Stimulated activated CD4-positive, alpha-beta T cell treated with anti-CD3 and anti-CD28 coated beads, Interleukin-2, amount 100 ng/mL, for 4 hours (primary cell): Measurements from ENCODE around the gene TNFRSF19.

Experiments used
- DNase-seq: peaks from one replicate; pipeline ENCODE4 v3.0.0-alpha.2; 2020; ENCODE audit warnings: low read depth

Gene TNFRSF19

DNA sequence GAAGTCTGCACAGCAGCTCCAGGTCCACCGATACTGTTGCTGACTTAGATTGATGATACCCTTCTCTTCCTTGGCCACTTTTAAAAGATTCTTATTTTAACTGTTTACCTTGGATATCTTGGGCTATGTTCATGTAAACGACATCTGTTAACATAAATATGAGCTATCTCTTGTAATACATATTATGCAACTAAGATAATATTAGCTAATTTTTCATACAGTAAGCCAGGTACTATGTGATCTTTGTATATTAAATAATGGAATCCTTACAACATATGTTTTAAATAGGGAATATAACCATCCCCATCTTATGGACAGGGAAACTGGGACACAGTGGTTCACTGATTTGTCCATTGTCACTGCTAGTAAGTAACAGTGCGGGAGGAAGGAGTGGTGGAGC lies 37.9 kb downstream of the TNFRSF19 start:
- no peak for DNase-seq

GRCh38 chr13:23608701-23609413 lies 38.6 kb downstream of the TNFRSF19 start:
- DNase-seq, result no peak

DNA sequence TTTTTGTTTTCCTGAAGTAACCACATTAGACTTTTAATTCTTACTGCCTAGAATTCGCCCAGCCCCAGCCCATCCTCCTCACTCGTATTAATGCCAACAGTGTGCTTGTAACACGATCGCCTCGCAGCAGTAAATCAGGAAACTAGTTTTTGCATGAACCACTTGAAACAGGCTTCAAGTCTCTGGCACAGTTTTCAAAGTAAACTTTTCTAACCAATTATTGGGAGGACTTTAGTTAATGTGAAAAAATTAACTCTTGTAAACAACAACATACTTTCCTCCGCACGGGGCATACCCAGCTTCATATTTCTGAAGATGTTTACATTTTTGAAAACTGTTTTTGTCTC lies 39.2 kb downstream of the TNFRSF19 start:
- no peak for DNase-seq

DNA sequence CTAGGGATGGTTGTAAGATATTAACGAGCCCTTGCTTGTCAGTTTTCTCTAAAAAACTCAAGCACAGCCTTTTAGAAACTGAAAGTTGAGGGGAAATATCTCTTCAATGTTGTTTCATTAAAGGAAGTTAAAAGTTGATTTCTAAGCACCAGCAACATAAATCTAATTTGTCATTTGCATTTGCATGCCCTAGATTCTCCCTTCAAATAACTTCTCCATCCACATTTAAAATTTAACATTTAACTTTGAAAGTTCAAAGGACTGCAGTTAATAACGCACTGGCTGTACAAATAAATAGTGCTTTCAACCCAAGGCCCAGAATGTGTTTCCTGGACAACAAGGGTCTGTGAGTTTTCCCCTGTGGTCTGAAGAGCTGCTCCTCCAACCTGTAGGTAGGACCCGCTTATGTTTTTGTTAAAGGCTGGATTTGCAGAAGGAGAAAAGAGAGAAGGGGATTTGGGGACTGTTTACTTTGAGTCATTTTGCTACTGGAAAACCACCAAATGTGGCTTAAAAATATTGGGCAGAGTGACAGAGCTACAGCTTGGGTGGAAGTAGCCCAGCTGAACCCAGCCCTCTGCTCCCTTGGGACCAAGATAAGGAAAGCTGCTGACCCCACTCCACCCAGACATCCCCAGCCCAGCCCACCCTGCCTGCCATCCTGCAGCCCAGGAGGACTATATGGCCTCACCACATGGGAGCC lies 39.8 kb downstream of the TNFRSF19 start:
- DNase-seq, result no peak

DNA sequence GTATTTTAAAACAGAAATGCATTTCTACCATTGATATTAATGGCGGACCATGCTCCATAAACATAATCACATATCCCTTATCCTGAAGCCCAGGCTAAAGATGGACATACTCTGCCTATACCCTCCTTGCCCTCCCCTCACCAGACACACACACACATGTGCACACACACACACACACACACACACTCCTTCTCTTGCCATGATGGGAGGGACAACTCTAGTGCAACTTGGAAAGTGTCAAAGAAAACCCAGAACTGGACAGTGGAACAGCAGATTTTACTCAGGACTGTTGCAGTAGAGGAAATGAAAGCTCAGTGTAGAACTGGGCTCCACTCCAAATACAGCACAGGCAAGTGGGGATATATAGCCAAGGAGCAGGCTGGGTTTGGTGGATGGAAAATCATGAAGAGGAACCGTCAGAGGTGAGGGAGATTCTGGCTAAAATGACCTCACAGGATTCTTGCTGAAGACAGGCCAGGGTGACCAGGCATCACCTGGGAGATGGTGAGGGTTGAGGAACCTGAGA lies 40.8 kb downstream of the TNFRSF19 start:
- DNase-seq, result no peak

DNA sequence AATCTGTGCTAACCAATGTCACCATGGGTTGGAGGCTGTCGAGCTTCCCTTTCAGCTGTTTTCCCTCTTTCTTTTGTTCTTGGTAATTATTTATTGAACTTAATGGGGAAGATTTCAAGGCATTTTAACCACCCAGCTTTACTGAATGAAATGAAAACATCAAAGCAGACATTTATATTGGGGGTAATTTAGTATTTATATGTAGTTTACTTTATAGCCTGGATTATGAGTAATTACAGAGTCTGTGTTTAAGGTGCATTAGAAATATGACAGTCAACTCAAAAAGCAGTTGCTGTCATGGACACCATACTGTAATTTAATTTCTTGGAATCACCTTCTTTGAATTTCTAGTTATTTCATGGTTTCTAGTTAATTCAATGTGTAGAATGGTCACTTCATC lies 42.0 kb downstream of the TNFRSF19 start:
- no peak for DNase-seq

- no peak for DNase-seq
Measured at GRCh38 chr13:23612731-23613130, 42.5 kb downstream of the TNFRSF19 start.

GRCh38 chr13:23613596-23613995 lies 43.4 kb downstream of the TNFRSF19 start:
- no peak for DNase-seq

DNA sequence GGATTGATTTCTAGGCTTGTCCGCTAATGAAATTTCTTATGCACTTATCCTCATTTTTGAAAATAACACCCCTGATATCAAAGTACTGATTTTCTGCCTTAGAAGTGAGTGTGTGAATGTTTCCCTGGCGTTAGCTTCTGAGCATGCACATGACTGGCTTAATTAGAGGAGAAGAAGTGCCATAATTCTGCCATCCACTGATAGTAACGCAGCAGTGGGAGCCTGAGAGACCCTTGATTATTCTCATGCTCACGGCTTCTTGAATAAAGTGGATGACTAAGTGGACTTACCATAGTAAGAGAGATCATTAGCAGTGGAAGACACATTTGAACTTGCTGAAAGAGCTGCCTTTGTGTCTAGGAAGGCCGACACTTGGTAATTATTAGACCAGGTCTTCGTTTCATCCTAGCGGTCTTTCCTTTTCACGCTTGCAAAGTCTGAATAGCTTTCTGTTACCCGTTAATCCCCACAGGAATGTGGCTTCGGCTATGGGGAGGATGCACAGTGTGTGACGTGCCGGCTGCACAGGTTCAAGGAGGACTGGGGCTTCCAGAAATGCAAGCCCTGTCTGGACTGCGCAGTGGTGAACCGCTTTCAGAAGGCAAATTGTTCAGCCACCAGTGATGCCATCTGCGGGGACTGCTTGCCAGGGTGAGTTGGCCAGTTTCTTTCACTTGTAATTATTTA lies 45.3 kb downstream of the TNFRSF19 start:
- DNase-seq, result no peak

GRCh38 chr13:23616228-23616627 lies 46.0 kb downstream of the TNFRSF19 start:
- DNase-seq, result no peak

DNA sequence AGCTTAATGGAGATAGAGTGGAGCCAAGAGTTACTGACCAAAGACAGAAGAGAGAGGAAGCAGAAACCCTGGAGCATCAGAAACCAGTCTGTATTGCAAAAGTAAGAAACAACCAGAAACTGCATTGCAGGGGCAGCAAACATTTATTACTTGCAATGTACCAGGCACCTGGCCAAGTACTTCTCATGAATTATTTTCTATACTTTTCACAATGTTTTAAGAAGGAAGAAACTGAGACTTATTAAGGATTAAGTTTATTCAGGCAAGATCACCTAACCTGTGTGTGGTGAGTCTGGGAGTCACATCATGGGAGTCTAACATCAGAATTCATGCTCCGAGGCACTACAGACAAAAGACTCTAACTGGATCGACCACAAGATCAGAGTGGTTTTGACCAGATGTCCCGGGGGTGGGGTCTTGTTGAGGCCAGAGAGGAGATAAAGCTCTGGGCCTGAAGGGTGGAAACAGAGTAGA lies 47.4 kb downstream of the TNFRSF19 start:
- DNase-seq, result no peak

- no peak for DNase-seq
Measured at GRCh38 chr13:23618341-23618740, 48.1 kb downstream of the TNFRSF19 start.

DNA sequence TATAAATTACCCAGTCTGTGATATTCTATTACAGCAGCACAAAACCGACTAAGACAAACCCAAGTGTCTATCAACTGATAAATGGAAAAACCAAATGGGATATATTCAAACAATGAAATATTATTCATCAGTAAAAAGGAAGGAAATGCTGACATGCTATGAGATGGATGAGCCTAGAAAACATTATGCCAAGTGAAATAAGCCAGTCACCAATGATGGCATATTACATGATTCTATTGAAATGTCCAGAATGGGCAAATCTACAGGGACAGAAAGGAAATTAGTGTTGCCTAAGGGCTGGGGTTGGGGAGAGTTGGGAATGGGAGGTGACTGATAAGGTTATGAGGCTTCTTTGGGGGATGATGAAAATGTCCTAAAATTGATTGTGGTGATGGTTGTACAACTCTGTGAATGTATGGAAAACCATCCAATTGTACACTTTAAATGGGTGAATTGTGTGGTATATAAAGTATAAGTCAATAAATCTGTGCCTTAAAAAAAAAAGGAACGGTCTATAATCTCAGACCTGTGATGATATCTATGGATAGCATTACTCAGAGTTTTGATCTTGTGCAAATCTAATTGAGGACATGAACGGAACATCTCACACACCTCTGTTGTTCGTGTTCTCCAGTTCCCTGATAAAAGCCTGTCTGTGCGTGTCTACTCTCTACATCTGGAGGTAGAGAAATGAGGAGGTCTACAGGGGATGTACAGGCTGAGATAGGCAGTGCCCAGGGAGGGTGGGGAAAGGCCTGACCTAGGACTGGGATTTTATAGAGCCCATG lies 49.0 kb downstream of the TNFRSF19 start:
- no peak for DNase-seq

- no peak for DNase-seq
Measured at GRCh38 chr13:23620211-23620610, 50.0 kb downstream of the TNFRSF19 start.

- no peak for DNase-seq
Measured at GRCh38 chr13:23620613-23621315, 50.6 kb downstream of the TNFRSF19 start.

DNA sequence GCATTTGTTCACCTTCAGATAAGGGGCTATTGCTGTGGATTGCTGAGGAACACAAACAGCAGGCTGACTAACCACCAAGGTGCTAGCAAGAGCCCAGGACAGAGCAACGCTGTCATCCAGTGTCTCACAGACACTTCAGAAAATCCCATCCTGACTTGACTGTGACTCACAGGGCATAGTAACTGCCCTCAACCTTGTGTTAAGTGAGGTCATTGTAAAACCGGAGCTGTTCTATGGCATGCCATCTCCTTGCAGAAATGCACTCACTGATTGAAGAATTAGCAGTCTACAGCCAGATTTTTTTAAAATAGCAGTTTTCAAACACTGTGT lies 51.1 kb downstream of the TNFRSF19 start:
- no peak for DNase-seq

DNA sequence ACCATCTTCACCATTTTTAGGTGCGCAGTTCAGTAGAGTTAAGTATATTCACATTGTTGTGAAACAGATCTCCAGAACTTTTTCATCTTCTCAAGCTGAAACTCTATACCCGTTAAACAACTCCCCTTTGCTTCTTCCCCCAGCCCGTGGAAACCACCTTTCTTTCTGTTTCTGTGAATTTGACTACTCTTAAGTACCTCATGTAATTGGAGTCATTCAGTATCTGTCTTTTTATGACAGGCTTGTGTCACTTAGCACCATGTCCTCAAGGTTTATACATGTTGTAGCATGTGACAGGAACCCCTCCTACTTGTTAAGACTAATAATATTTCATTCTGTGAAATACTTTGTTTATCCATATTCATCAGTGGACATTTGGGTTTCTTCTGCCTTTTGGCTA lies 52.8 kb downstream of the TNFRSF19 start:
- no peak for DNase-seq

GRCh38 chr13:23623394-23623793 lies 53.2 kb downstream of the TNFRSF19 start:
- no peak for DNase-seq

DNA sequence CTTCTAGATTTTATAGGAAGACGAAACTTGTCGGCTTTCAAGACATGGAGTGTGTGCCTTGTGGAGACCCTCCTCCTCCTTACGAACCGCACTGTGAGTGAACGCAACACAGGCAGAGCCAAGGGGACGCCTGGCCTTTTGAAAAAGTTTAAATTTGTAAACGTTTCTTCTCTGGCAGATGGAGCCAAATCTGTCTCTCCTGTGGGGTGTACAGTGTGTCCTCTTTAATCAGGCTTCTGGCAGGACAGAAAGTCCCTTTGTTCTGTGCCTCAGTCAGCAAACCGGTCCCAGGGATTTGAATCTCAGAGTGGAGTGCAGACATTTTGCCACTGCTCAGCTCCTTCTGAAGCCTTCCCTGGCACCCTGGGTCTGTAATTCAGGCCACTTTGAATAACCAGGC lies 56.5 kb downstream of the TNFRSF19 start:
- no peak for DNase-seq

- no peak for DNase-seq
Measured at GRCh38 chr13:23627410-23627809, 57.2 kb downstream of the TNFRSF19 start.

GRCh38 chr13:23628250-23628649 lies 58.0 kb downstream of the TNFRSF19 start:
- no peak for DNase-seq
